Vagina (tissue), 2 donors: ENCODE data around the gene MBNL2.
A peak's percentile ranks its signal among the peaks of the same experiment; 100 is the strongest.

Experiments
- CTCF ChIP-seq, 3 experiments: fragments of 450-650 bp in 2 of 3; fragments of 200-600 bp in 1 of 3; sonication (generic) in 1 of 3; IDR thresholded peaks; one replicate each; pipeline ENCODE4 v1.5.1; 2017 to 2019; ENCODE audit warnings: antibody characterized with exemption in 3 of 3, mild to moderate bottlenecking in 2 of 3, moderate library complexity in 2 of 3
- POLR2A ChIP-seq, 2 donors: fragments of 450-650 bp; IDR thresholded peaks; one replicate each; pipeline ENCODE4 v1.6.1; 2017; ENCODE audit warnings: antibody characterized with exemption in 2 of 2, mild to moderate bottlenecking in 2 of 2, moderate library complexity in 2 of 2
- POLR2AphosphoS5 ChIP-seq, 2 donors: sonication (generic); formaldehyde crosslinking; IDR thresholded peaks; one replicate each; pipeline ENCODE4 v1.9.0; 2017; ENCODE audit warnings: antibody characterized with exemption in 2 of 2, mild to moderate bottlenecking in 2 of 2, low read depth in 1 of 2; ENCODE audit not compliant: insufficient read depth in 1 of 2

DNA sequence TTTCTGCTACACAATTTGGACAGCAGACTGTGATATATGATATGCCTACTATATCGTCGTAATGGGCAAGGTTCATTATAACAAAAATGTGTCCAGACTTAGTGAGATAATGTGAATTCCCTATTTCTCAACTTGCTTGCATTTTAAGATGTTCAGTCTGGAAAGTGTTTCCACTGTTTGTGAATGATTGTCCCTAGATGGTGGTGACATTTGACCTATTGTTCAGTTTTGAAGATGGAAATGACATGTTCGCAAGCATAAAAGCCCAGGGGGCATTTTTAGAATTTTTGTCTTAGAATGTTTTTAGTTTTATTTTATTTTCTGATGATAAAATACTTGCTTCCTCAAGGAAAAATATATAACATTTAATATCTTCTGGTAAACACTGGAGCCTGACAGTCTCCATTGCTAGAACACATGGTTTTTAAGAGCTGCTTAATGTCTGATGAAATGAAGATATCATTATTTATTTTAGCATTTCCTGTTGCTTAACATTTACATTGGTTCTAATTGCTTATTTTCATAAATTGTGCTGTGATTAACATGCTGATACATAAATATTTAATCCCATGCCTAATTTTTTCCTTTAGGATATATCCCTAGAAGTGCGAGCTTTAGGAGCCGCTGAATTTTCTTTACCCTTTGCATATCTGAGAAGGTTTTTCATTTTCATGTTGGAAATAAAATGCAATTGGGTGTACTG lies 27.1 kb downstream of the MBNL2 start:
- TF ChIP-seq CTCF (IDR thresholded peaks at IDR 0.05): no peak
- TF ChIP-seq POLR2A (IDR thresholded peaks at IDR 0.05): no peak
- peak; percentile 15 to 75 for TF ChIP-seq POLR2AphosphoS5 (IDR thresholded peaks at IDR 0.05; ENCODE audit: insufficient read depth in 1 of 2, low read depth in 1 of 2)
